HL-60 (cell line): ENCODE data around the gene IGSF23.

Source experiments
- CTCF ChIP-seq: IDR thresholded peaks from one replicate; pipeline ENCODE4 v1.5.1; 2011; ENCODE audit warnings: low read length, control low read depth, inconsistent platforms; ENCODE audit not compliant: insufficient read depth
- POLR2AphosphoS5 ChIP-seq: IDR thresholded peaks from 2 replicates; pipeline ENCODE4 v1.6.1; 2012; ENCODE audit warnings: low read depth
- SPI1 ChIP-seq: IDR thresholded peaks from 2 replicates; pipeline ENCODE4 v1.6.1; 2012; ENCODE audit warnings: low read depth, mild to moderate bottlenecking, borderline replicate concordance

GRCh38 chr19:44680536-44680935 is 67.2 kb downstream of the IGSF23 start:
- TF ChIP-seq CTCF (no peak), POLR2AphosphoS5 (no peak), SPI1 (no peak)
